ENCODE data around the gene MIEF1.

The MIEF1 gene

DNA sequence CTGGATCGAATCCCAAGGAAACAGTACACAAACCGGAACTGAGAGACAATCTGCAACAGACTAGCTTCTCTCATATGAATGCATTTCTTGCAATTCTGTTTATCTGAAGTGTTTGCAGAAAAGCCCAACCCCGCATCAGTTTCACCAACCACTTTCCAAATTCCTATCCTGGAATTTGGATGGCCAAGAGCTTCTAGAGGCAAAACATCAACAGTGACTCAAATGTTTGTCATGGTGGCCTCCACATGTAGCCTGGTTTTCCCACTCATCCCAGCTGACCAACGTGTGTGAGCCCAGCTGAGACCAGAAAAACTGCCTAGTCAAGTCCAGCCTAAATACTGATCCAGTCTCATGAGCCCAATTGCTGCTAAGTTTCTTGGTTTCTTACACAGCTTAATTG lies 8.3 kb upstream of the MIEF1 start:
- Histone ChIP-seq H3K27me3 (ENCODE audit: control insufficient read depth, insufficient read depth, low read length) (peaks cover 30% of the 10 kb centered on the region), H3K4me1 (ENCODE audit: control insufficient read depth, low read depth, low read length) (peaks cover 5% of the 10 kb centered on the region), H3K9ac (ENCODE audit: low read length) (no peak overlapping the region), H3K9me3 (ENCODE audit: control insufficient read depth, low read depth, low read length) (no peaks in the 10 kb centered on the region), H3K4me3 (ENCODE audit: low read length) (no peak overlapping the region), H3K27ac (ENCODE audit: low read length) (no peak overlapping the region), H3K36me3 (ENCODE audit: control insufficient read depth, low read depth, low read length) (no peaks in the 10 kb centered on the region)

DNA sequence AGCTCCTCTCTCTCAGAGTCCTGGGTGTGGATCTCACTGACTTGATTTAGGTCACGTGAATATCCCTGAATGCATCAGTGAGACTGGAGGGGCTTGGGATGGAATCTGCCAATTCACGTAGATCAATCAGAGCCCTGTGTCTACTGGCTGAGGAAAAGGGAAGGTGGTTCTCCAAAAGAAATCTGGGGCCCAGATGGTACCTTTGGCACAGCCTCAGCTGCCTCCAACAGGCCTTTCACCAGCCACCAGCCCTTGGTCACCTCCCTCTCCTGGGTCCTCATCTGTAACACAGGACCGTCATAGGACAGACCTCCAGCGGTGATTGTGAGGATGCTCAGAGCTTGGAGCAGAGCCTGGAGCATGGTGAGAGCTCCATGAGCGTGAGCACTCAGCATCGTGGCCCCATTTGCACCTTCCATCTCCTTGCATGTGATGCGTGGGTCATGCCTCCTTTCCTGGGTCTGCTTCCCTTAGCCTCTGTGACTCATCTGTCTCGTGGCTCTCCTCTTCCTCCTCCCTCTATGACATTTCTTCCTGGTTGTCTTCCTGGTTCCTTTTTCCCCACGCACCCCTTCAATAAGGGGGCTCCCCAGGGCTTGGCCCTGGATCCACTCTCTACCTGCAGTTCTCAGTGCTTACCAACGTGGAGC lies 7.5 kb upstream of the MIEF1 start:
- peaks cover 5% of the 10 kb centered on the region for H3K4me1 ChIP-seq (ENCODE audit: control insufficient read depth, low read depth, low read length)
- H3K9ac ChIP-seq (ENCODE audit: low read length), result no peak overlapping the region
- H3K9me3 ChIP-seq (ENCODE audit: control insufficient read depth, low read depth, low read length), result no peaks in the 10 kb centered on the region
- peaks cover 39% of the 10 kb centered on the region for H3K27me3 ChIP-seq (ENCODE audit: control insufficient read depth, insufficient read depth, low read length)
- H3K36me3 ChIP-seq (ENCODE audit: control insufficient read depth, low read depth, low read length), result no peaks in the 10 kb centered on the region
- H3K4me3 ChIP-seq (ENCODE audit: low read length), result no peak overlapping the region
- H3K27ac ChIP-seq (ENCODE audit: low read length), result no peak overlapping the region

DNA sequence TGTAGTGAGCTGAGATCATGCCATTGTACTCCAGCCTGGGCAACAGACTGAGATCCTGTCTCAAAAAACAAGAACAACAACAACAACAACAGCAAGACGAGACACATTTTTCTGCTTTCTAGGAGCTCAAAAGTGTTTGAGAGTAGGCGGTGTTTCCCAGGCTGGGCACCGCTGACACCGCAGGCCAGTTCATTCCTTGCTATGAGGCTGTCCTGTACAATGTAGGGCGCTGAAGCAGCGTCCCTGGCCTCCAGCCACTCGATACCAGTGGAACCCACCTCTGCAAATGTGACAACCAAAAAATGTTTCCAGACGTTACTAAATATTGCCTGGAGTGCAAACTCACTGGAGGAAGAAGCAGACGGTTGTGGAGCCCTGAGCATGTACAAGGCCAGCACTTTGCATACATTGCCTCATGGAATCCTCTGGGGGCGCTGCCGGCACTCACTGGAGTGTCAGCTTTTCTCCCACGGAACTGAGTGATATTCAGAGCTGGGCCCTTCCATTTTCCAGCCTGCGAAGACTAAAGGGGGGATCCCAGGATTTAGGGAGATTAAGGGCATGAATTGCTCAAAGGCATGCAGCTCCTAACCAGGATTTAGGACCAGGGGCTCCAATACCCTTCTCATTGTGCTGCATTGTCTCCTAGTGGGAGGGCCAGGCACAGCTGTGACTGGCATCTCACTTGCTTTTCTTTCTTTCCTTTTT lies 5.8 kb upstream of the MIEF1 start:
- no peak overlapping the region for H3K27ac ChIP-seq (ENCODE audit: low read length)
- H3K4me3 ChIP-seq (ENCODE audit: low read length), result no peak overlapping the region
- no peak overlapping the region for H3K9ac ChIP-seq (ENCODE audit: low read length)
- peaks cover 56% of the 10 kb centered on the region for H3K27me3 ChIP-seq (ENCODE audit: control insufficient read depth, insufficient read depth, low read length)
- H3K9me3 ChIP-seq (ENCODE audit: control insufficient read depth, low read depth, low read length), result no peaks in the 10 kb centered on the region
- H3K36me3 ChIP-seq (ENCODE audit: control insufficient read depth, low read depth, low read length), result no peaks in the 10 kb centered on the region
- no peaks in the 10 kb centered on the region for H3K4me1 ChIP-seq (ENCODE audit: control insufficient read depth, low read depth, low read length)

DNA sequence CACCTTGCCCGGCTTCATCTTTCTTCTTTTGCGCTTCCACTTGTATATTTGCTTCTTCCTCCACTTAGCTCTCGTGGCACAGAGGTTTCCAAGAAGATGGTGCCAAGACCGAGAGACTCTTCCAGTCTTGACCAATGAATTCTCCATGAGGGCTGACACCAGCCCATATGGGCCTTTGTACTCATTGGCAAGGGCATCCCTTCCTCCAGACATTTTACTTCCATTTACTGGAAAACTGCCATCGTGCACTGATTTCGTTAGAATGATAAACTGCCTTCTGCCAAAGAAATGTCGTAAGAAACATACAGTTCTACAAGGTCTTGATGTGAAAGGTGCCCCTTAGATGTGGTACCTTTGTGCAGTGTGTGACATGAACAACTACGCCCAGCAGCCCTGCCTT lies 4.7 kb upstream of the MIEF1 start:
- Histone ChIP-seq H3K9me3 (ENCODE audit: control insufficient read depth, low read depth, low read length) (no peaks in the 10 kb centered on the region), H3K27me3 (ENCODE audit: control insufficient read depth, insufficient read depth, low read length) (peaks cover 59% of the 10 kb centered on the region), H3K4me3 (ENCODE audit: low read length) (no peak overlapping the region), H3K36me3 (ENCODE audit: control insufficient read depth, low read depth, low read length) (no peaks in the 10 kb centered on the region), H3K9ac (ENCODE audit: low read length) (no peak overlapping the region), H3K4me1 (ENCODE audit: control insufficient read depth, low read depth, low read length) (no peaks in the 10 kb centered on the region), H3K27ac (ENCODE audit: low read length) (no peak overlapping the region)

DNA sequence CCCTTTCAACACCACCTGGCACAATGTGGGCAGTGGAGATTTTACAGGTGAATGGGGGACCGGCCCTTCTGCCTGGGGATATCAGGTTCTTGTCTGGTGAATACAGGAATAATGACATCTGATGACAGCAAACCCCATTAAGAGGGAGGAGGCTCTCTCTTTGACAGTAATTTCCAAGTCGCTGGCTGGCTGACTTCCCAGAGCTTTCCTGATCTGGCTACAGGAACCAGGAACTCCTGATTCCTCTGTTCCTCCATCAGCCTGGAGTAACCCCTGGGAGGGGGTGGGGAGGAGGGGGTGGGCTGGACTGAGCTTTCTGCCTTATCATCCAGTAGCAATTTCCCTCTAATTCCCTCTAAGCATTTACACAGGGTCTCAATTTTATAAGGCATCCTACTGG lies 3.7 kb upstream of the MIEF1 start:
- peaks cover 65% of the 10 kb centered on the region for H3K27me3 ChIP-seq (ENCODE audit: control insufficient read depth, insufficient read depth, low read length)
- H3K9me3 ChIP-seq (ENCODE audit: control insufficient read depth, low read depth, low read length), result no peaks in the 10 kb centered on the region
- H3K36me3 ChIP-seq (ENCODE audit: control insufficient read depth, low read depth, low read length), result no peaks in the 10 kb centered on the region
- H3K9ac ChIP-seq (ENCODE audit: low read length), result no peak overlapping the region
- H3K4me1 ChIP-seq (ENCODE audit: control insufficient read depth, low read depth, low read length), result no peaks in the 10 kb centered on the region
- H3K4me3 ChIP-seq (ENCODE audit: low read length), result no peak overlapping the region
- no peak overlapping the region for H3K27ac ChIP-seq (ENCODE audit: low read length)

DNA sequence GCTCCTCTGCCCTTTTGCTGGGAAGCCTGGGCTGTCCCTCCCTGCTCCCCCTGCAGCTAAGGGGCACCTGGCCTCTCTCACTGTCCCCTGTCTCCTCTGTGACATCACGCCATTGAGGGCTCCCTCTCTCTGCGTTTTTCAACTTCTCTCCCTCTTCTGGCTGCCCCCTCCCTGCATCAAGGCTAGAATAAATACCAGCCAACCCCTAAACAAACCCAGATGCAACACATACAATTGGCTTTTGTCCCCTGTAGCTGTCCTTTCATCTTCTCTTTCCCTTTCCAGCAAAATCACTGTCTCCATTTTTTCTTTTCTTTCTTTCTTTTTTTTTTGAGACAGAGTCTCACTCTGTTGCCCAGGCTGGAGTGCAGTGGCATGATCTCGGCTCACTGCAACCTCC lies 3.3 kb upstream of the MIEF1 start:
- Histone ChIP-seq H3K27me3 (ENCODE audit: control insufficient read depth, insufficient read depth, low read length) (peaks cover 68% of the 10 kb centered on the region), H3K9ac (ENCODE audit: low read length) (no peak overlapping the region), H3K27ac (ENCODE audit: low read length) (no peak overlapping the region), H3K9me3 (ENCODE audit: control insufficient read depth, low read depth, low read length) (no peaks in the 10 kb centered on the region), H3K4me3 (ENCODE audit: low read length) (no peak overlapping the region), H3K4me1 (ENCODE audit: control insufficient read depth, low read depth, low read length) (no peaks in the 10 kb centered on the region), H3K36me3 (ENCODE audit: control insufficient read depth, low read depth, low read length) (peaks cover 4% of the 10 kb centered on the region)

DNA sequence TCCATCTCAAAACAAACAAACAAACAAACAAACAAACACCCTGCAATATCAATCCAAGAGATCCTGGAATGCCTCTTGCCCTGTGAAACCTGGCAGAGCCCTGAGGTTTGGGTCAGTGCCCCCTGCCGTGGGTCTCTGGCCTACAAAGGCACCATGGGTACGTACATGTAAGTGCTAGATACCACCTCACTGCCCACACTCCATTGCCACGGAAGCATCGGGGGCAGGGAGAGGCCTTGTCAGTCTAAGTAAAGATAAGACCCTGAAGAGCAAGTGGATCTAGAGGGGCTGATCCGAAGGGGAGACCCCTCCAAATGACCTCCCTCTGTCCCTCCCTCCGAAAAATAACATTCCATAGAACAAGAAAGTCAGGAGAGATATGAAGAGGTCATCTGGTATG lies 2.0 kb upstream of the MIEF1 start:
- Histone ChIP-seq H3K9ac (ENCODE audit: low read length) (no peak overlapping the region), H3K9me3 (ENCODE audit: control insufficient read depth, low read depth, low read length) (no peaks in the 10 kb centered on the region), H3K27ac (ENCODE audit: low read length) (no peak overlapping the region), H3K4me1 (ENCODE audit: control insufficient read depth, low read depth, low read length) (no peaks in the 10 kb centered on the region), H3K27me3 (ENCODE audit: control insufficient read depth, insufficient read depth, low read length) (peaks cover 68% of the 10 kb centered on the region), H3K36me3 (ENCODE audit: control insufficient read depth, low read depth, low read length) (peaks cover 16% of the 10 kb centered on the region), H3K4me3 (ENCODE audit: low read length) (no peak overlapping the region)

DNA sequence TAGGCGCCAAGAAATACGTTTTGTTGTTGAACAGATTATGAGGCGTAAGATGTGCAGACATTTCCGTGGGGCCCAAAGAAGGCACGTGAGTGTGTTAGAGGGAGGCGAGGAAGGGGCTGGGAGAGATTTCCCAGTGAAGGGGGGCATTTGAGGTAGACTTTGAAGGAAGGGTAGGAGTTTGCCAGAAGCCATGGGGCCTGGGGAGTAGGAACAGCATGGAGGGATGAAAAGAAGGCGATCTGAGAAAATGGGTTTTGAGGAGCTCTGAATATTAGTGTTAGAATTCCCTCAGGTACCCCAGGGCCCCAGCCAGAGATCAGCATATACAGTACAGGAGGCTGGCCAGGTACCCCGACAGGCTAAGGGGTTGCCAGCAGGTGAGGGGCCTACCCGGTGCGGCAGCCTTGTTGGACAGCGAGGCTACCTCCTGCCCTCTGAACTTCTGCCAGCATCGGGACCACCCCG lies 414 bp upstream of the MIEF1 start:
- Histone ChIP-seq H3K27me3 (ENCODE audit: control insufficient read depth, insufficient read depth, low read length) (peaks cover 83% of the 10 kb centered on the region), H3K27ac (ENCODE audit: low read length) (no peak overlapping the region), H3K9ac (ENCODE audit: low read length) (peak overlapping the region; percentile 69), H3K4me1 (ENCODE audit: control insufficient read depth, low read depth, low read length) (no peaks in the 10 kb centered on the region), H3K4me3 (ENCODE audit: low read length) (peak overlapping the region; percentile 82), H3K36me3 (ENCODE audit: control insufficient read depth, low read depth, low read length) (peaks cover 31% of the 10 kb centered on the region), H3K9me3 (ENCODE audit: control insufficient read depth, low read depth, low read length) (no peaks in the 10 kb centered on the region)

DNA sequence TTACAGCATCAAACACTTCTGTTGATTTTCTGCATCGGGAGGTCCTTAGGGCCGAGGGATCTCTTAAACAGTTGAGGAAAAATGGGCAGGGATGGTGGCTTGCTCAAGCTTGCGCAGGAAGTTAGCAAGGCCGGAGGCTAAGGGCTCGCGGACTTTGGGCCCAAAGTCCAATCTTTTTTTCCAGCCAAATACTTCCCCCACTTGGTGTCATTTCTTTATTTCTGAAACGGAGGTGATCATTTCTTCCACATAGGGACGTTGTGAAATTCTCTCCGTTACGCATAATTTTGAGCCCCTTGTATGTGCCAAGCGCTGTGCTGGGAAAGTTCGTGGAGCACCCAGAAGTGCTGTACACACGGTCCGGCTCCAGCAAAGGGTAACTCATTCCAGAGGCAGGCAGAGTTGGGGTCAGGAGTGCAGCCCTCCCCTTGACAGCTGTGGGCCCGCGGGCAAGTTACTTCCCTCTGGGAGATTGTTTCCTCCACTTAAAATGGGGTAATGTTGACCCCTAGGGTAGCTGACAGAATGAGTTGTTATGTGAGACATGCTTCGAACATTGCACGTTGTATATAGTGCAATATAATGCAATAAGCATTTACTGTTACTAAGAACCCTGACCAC lies 809 bp downstream of the MIEF1 start:
- Histone ChIP-seq H3K4me3 (ENCODE audit: low read length) (peak overlapping the region; percentile 82), H3K9me3 (ENCODE audit: control insufficient read depth, low read depth, low read length) (no peaks in the 10 kb centered on the region), H3K27ac (ENCODE audit: low read length) (no peak overlapping the region), H3K9ac (ENCODE audit: low read length) (peak overlapping the region; percentile 69), H3K4me1 (ENCODE audit: control insufficient read depth, low read depth, low read length) (no peaks in the 10 kb centered on the region), H3K27me3 (ENCODE audit: control insufficient read depth, insufficient read depth, low read length) (peaks cover 86% of the 10 kb centered on the region), H3K36me3 (ENCODE audit: control insufficient read depth, low read depth, low read length) (peaks cover 34% of the 10 kb centered on the region)

DNA sequence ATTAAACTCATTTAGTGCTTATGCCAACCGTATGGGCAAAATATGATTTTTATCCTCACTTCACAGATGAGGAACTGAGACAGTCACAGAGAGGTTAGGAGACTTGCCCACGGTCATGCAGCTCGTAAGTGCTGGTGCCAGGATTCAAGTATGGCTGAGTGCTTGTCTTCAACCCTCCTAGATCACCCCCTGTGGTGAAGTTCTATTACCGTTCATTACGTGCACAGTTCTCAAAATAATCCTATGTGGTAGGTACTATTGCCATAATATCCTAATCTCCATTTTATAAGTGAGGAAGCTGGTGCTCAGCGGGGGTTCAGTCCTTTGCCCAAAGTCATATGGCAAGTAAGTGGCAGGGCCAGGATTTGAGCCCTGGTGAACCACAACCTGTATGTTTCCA lies 1.5 kb downstream of the MIEF1 start:
- Histone ChIP-seq H3K4me3 (ENCODE audit: low read length) (peak overlapping the region; percentile 82), H3K27me3 (ENCODE audit: control insufficient read depth, insufficient read depth, low read length) (peaks cover 87% of the 10 kb centered on the region), H3K9me3 (ENCODE audit: control insufficient read depth, low read depth, low read length) (no peaks in the 10 kb centered on the region), H3K9ac (ENCODE audit: low read length) (no peak overlapping the region), H3K4me1 (ENCODE audit: control insufficient read depth, low read depth, low read length) (no peaks in the 10 kb centered on the region), H3K36me3 (ENCODE audit: control insufficient read depth, low read depth, low read length) (peaks cover 39% of the 10 kb centered on the region), H3K27ac (ENCODE audit: low read length) (no peak overlapping the region)

DNA sequence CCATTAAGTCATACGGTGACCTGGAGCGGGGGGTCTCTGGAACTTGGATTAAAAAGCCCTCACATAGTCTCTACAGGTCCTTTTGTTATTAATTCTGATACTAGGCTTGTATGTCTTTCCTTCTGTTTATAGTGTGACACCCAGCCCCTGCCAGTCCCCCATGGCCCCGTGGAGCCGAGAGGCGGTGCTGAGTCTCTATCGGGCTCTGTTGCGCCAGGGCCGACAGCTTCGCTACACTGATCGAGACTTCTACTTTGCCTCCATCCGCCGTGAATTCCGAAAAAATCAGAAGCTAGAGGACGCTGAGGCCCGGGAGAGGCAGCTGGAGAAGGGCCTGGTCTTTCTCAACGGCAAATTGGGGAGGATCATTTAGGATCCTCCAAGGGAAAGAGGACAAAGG lies 2.0 kb downstream of the MIEF1 start:
- Histone ChIP-seq H3K4me3 (ENCODE audit: low read length) (no peak overlapping the region), H3K36me3 (ENCODE audit: control insufficient read depth, low read depth, low read length) (peaks cover 39% of the 10 kb centered on the region), H3K9me3 (ENCODE audit: control insufficient read depth, low read depth, low read length) (no peaks in the 10 kb centered on the region), H3K9ac (ENCODE audit: low read length) (no peak overlapping the region), H3K27me3 (ENCODE audit: control insufficient read depth, insufficient read depth, low read length) (peaks cover 87% of the 10 kb centered on the region), H3K4me1 (ENCODE audit: control insufficient read depth, low read depth, low read length) (no peaks in the 10 kb centered on the region), H3K27ac (ENCODE audit: low read length) (no peak overlapping the region)
